Activated CD8-positive, alpha-beta memory T cell treated with anti-CD3 and anti-CD28 coated beads, Interleukin-2, amount 50 U/mL, for 1 hour (primary cell): Measurements from ENCODE around the gene SCYL1.

Experiments
- DNase-seq: peaks from one replicate; pipeline ENCODE4 v3.0.0-alpha.2; 2020; ENCODE audit errors: extremely low read depth

The SCYL1 gene

DNA sequence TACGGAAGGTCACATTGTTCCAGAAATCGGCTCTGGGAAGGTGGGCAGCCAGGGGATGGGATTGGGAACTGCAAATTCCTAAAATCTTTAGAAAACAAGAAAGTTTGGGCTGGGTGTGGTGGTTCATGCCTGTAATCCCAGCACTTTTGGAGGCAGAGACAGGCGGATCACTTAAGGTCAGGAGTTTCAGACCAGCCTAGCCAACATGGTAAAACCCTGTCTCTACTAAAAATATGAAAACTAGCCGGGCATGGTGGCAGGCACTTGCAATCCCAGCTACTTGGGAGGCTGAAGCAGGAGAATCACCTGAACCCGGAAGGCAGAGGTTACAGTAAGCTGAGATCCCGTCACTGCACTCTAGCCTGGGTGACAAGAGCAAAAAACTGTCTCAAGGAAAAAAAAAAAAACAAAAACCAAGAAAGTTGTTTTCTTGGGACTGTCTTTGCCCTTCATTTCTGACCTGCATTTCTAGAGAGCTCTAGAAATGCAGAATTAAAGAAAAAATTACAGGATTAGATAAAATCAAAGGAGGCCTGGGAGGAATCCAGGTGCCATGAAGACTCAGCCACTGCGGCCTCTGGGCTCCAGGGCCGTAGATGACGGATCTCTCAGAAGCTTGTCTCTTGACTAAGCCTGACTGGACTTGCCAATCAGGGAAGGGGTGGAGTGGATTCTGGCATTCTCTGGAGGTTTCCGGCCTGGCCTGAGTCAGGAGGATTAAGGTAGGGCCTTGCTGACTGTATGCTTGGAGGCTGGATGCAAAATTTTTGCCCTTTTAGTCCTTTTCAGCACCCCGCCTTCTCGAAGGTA is 31.3 kb upstream of the SCYL1 start:
- no peak for DNase-seq

DNA sequence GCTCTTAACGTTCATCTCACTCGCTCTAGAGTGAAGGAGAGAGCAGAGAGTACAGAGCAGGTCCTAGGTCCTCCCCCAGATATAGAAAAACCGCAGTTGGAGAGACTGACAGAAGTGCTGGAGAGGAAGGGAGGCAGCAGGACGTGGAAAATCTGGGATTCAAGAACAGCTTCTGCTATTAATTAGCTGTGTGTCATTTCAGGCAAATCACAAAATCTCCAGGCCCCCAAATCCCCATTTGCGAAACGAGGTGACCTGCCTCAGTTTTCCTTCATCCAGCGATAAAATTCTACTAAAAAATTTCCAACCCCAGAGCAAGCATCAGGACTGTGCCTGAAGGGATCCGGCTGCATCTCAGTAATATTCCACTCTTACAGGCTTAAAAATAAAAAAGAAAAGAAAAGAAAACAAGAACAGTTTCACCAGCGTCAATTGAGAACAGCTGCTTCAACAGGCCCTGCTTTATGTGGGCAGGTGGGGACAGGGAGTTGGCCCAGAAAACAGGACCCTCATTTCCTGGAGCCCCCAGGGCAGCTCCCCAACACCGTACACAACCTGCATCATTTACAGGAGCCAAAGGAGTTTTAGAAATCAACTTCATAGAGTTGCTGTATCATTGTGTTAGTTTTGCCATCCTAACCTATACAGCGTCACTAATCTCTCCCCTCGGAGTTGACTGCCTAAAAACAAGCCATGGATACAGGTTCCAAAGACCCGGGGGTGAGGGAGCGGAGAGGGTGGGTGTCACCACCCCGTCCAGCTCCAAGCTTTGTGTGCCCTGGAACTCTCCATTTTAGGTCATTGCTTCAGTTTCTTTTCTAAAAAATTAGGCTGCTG is 28.4 kb upstream of the SCYL1 start:
- no peak for DNase-seq

DNA sequence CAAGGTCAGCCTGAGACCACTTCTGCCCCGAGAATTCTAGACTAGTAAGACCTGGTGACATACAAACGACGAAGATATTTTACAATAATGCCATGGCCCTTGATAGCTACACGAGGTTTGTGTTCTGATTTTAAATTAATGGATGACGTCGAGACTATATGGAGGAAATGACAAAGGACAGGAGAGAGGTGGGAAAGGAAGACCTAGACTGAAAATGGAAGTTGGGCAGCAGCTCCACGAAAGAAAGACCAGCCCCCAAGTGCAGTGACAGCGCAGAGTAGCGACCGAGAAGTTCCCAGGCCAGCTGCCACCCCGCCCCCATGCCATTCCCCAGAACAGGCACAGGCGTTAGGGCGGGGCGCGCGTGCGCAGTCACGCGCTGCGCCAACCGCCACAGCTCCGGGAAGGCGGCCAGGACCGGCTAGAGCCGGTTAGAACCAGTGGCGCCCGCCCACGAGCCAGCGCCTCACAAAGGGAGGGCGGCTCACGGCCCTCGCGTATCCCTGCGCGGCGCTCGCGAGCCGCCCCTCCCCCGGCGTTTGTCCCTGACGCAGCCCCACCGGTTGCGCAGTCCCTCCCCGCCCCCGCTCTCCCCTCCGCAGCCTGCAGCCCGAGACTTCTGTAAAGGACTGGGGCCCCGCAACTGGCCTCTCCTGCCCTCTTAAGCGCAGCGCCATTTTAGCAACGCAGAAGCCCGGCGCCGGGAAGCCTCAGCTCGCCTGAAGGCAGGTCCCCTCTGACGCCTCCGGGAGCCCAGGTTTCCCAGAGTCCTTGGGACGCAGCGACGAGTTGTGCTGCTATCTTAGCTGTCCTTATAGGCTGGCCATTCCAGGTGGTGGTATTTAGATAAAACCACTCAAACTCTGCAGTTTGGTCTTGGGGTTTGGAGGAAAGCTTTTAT is 27.5 kb upstream of the SCYL1 start:
- DNase-seq: peak; percentile 96

DNA sequence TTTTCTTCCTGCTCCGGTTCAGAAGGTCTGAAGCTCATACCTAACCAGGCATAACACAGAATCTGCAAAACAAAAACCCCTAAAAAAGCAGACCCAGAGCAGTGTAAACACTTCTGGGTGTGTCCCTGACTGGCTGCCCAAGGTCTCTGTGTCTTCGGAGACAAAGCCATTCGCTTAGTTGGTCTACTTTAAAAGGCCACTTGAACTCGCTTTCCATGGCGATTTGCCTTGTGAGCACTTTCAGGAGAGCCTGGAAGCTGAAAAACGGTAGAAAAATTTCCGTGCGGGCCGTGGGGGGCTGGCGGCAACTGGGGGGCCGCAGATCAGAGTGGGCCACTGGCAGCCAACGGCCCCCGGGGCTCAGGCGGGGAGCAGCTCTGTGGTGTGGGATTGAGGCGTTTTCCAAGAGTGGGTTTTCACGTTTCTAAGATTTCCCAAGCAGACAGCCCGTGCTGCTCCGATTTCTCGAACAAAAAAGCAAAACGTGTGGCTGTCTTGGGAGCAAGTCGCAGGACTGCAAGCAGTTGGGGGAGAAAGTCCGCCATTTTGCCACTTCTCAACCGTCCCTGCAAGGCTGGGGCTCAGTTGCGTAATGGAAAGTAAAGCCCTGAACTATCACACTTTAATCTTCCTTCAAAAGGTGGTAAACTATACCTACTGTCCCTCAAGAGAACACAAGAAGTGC is 26.7 kb upstream of the SCYL1 start:
- DNase-seq: peak; percentile 70

DNA sequence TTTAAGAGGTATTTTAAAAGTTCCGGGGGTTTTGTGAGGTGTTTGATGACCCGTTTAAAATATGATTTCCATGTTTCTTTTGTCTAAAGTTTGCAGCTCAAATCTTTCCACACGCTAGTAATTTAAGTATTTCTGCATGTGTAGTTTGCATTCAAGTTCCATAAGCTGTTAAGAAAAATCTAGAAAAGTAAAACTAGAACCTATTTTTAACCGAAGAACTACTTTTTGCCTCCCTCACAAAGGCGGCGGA is 26.2 kb upstream of the SCYL1 start:
- no peak for DNase-seq

DNA sequence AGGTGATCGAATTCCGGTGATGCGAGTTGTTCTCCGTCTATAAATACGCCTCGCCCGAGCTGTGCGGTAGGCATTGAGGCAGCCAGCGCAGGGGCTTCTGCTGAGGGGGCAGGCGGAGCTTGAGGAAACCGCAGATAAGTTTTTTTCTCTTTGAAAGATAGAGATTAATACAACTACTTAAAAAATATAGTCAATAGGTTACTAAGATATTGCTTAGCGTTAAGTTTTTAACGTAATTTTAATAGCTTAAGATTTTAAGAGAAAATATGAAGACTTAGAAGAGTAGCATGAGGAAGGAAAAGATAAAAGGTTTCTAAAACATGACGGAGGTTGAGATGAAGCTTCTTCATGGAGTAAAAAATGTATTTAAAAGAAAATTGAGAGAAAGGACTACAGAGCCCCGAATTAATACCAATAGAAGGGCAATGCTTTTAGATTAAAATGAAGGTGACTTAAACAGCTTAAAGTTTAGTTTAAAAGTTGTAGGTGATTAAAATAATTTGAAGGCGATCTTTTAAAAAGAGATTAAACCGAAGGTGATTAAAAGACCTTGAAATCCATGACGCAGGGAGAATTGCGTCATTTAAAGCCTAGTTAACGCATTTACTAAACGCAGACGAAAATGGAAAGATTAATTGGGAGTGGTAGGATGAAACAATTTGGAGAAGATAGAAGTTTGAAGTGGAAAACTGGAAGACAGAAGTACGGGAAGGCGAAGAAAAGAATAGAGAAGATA is 25.7 kb upstream of the SCYL1 start, which contains the start of gene MALAT1:
Gene MALAT1, plus strand, starts transcription at position 69 of the 736 bp plus-strand sequence.
- peak; percentile 96 for DNase-seq

DNA sequence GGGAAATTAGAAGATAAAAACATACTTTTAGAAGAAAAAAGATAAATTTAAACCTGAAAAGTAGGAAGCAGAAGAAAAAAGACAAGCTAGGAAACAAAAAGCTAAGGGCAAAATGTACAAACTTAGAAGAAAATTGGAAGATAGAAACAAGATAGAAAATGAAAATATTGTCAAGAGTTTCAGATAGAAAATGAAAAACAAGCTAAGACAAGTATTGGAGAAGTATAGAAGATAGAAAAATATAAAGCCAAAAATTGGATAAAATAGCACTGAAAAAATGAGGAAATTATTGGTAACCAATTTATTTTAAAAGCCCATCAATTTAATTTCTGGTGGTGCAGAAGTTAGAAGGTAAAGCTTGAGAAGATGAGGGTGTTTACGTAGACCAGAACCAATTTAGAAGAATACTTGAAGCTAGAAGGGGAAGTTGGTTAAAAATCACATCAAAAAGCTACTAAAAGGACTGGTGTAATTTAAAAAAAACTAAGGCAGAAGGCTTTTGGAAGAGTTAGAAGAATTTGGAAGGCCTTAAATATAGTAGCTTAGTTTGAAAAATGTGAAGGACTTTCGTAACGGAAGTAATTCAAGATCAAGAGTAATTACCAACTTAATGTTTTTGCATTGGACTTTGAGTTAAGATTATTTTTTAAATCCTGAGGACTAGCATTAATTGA is 25.0 kb upstream of the SCYL1 start:
- no peak for DNase-seq

DNA sequence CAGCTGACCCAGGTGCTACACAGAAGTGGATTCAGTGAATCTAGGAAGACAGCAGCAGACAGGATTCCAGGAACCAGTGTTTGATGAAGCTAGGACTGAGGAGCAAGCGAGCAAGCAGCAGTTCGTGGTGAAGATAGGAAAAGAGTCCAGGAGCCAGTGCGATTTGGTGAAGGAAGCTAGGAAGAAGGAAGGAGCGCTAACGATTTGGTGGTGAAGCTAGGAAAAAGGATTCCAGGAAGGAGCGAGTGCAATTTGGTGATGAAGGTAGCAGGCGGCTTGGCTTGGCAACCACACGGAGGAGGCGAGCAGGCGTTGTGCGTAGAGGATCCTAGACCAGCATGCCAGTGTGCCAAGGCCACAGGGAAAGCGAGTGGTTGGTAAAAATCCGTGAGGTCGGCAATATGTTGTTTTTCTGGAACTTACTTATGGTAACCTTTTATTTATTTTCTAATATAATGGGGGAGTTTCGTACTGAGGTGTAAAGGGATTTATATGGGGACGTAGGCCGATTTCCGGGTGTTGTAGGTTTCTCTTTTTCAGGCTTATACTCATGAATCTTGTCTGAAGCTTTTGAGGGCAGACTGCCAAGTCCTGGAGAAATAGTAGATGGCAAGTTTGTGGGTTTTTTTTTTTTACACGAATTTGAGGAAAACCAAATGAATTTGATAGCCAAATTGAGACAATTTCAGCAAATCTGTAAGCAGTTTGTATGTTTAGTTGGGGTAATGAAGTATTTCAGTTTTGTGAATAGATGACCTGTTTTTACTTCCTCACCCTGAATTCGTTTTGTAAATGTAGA is 24.3 kb upstream of the SCYL1 start:
- DNase-seq: no peak

DNA sequence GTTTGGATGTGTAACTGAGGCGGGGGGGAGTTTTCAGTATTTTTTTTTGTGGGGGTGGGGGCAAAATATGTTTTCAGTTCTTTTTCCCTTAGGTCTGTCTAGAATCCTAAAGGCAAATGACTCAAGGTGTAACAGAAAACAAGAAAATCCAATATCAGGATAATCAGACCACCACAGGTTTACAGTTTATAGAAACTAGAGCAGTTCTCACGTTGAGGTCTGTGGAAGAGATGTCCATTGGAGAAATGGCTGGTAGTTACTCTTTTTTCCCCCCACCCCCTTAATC is 23.8 kb upstream of the SCYL1 start:
- no peak for DNase-seq

DNA sequence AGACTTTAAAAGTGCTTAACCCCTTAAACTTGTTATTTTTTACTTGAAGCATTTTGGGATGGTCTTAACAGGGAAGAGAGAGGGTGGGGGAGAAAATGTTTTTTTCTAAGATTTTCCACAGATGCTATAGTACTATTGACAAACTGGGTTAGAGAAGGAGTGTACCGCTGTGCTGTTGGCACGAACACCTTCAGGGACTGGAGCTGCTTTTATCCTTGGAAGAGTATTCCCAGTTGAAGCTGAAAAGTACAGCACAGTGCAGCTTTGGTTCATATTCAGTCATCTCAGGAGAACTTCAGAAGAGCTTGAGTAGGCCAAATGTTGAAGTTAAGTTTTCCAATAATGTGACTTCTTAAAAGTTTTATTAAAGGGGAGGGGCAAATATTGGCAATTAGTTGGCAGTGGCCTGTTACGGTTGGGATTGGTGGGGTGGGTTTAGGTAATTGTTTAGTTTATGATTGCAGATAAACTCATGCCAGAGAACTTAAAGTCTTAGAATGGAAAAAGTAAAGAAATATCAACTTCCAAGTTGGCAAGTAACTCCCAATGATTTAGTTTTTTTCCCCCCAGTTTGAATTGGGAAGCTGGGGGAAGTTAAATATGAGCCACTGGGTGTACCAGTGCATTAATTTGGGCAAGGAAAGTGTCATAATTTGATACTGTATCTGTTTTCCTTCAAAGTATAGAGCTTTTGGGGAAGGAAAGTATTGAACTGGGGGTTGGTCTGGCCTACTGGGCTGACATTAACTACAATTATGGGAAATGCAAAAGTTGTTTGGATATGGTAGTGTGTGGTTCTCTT is 23.2 kb upstream of the SCYL1 start:
- no peak for DNase-seq

DNA sequence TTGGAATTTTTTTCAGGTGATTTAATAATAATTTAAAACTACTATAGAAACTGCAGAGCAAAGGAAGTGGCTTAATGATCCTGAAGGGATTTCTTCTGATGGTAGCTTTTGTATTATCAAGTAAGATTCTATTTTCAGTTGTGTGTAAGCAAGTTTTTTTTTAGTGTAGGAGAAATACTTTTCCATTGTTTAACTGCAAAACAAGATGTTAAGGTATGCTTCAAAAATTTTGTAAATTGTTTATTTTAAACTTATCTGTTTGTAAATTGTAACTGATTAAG is 22.7 kb upstream of the SCYL1 start:
- DNase-seq: no peak

DNA sequence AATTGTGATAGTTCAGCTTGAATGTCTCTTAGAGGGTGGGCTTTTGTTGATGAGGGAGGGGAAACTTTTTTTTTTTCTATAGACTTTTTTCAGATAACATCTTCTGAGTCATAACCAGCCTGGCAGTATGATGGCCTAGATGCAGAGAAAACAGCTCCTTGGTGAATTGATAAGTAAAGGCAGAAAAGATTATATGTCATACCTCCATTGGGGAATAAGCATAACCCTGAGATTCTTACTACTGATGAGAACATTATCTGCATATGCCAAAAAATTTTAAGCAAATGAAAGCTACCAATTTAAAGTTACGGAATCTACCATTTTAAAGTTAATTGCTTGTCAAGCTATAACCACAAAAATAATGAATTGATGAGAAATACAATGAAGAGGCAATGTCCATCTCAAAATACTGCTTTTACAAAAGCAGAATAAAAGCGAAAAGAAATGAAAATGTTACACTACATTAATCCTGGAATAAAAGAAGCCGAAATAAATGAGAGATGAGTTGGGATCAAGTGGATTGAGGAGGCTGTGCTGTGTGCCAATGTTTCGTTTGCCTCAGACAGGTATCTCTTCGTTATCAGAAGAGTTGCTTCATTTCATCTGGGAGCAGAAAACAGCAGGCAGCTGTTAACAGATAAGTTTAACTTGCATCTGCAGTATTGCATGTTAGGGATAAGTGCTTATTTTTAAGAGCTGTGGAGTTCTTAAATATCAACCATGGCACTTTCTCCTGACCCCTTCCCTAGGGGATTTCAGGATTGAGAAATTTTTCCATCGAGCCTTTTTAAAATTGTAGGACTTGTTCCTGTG is 22.1 kb upstream of the SCYL1 start:
- no peak for DNase-seq

DNA sequence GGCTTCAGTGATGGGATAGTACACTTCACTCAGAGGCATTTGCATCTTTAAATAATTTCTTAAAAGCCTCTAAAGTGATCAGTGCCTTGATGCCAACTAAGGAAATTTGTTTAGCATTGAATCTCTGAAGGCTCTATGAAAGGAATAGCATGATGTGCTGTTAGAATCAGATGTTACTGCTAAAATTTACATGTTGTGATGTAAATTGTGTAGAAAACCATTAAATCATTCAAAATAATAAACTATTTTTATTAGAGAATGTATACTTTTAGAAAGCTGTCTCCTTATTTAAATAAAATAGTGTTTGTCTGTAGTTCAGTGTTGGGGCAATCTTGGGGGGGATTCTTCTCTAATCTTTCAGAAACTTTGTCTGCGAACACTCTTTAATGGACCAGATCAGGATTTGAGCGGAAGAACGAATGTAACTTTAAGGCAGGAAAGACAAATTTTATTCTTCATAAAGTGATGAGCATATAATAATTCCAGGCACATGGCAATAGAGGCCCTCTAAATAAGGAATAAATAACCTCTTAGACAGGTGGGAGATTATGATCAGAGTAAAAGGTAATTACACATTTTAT is 21.4 kb upstream of the SCYL1 start:
- DNase-seq: no peak

DNA sequence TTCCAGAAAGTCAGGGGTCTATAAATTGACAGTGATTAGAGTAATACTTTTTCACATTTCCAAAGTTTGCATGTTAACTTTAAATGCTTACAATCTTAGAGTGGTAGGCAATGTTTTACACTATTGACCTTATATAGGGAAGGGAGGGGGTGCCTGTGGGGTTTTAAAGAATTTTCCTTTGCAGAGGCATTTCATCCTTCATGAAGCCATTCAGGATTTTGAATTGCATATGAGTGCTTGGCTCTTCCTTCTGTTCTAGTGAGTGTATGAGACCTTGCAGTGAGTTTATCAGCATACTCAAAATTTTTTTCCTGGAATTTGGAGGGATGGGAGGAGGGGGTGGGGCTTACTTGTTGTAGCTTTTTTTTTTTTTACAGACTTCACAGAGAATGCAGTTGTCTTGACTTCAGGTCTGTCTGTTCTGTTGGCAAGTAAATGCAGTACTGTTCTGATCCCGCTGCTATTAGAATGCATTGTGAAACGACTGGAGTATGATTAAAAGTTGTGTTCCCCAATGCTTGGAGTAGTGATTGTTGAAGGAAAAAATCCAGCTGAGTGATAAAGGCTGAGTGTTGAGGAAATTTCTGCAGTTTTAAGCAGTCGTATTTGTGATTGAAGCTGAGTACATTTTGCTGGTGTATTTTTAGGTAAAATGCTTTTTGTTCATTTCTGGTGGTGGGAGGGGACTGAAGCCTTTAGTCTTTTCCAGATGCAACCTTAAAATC is 20.8 kb upstream of the SCYL1 start:
- no peak for DNase-seq

DNA sequence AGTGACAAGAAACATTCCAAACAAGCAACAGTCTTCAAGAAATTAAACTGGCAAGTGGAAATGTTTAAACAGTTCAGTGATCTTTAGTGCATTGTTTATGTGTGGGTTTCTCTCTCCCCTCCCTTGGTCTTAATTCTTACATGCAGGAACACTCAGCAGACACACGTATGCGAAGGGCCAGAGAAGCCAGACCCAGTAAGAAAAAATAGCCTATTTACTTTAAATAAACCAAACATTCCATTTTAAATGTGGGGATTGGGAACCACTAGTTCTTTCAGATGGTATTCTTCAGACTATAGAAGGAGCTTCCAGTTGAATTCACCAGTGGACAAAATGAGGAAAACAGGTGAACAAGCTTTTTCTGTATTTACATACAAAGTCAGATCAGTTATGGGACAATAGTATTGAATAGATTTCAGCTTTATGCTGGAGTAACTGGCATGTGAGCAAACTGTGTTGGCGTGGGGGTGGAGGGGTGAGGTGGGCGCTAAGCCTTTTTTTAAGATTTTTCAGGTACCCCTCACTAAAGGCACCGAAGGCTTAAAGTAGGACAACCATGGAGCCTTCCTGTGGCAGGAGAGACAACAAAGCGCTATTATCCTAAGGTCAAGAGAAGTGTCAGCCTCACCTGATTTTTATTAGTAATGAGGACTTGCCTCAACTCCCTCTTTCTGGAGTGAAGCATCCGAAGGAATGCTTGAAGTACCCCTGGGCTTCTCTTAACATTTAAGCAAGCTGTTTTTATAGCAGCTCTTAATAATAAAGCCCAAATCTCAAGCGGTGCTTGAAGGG is 20.0 kb upstream of the SCYL1 start:
- DNase-seq: no peak

DNA sequence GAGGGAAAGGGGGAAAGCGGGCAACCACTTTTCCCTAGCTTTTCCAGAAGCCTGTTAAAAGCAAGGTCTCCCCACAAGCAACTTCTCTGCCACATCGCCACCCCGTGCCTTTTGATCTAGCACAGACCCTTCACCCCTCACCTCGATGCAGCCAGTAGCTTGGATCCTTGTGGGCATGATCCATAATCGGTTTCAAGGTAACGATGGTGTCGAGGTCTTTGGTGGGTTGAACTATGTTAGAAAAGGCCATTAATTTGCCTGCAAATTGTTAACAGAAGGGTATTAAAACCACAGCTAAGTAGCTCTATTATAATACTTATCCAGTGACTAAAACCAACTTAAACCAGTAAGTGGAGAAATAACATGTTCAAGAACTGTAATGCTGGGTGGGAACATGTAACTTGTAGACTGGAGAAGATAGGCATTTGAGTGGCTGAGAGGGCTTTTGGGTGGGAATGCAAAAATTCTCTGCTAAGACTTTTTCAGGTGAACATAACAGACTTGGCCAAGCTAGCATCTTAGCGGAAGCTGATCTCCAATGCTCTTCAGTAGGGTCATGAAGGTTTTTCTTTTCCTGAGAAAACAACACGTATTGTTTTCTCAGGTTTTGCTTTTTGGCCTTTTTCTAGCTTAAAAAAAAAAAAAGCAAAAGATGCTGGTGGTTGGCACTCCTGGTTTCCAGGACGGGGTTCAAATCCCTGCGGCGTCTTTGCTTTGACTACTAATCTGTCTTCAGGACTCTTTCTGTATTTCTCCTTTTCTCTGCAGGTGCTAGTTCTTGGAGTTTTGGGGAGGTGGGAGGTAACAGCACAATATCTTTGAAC is 19.2 kb upstream of the SCYL1 start:
- no peak for DNase-seq
